ENCODE data around the gene MANF.

The MANF gene

GRCh38 chr3:51436998-51437639 is 52.0 kb downstream of the MANF start:
- no peak for DNase-seq
